Activated CD8-positive, alpha-beta T cell treated with anti-CD3 and anti-CD28 coated beads for 36 hours (primary cell): ENCODE measurements around the gene MTFR1L. TPM values are rescaled to one million over a fixed set of nuclear protein-coding genes. Genes with fewer than 3 reads are reported as not detected.

Experiments
- ATAC-seq: fragments of 200-7000 bp; cut with Tn5 transposase; one replicate; pipeline ENCODE4 v1.10.0; 2021; ENCODE audit warnings: mild to moderate bottlenecking, moderate library complexity
- CTCF ChIA-PET: fragments of 350-600 bp; sonication (Branson Sonifier 250); formaldehyde crosslinking; loops from one replicate; lab custom pipeline; 2021; ENCODE audit warnings: antibody characterized with exemption; lab: Charles Lee
- POLR2A ChIA-PET: fragments of 350-600 bp; sonication (Branson Sonifier 250); formaldehyde crosslinking; loops from one replicate; lab custom pipeline; 2021; ENCODE audit warnings: antibody characterized with exemption; lab: Charles Lee
- DNase-seq: peaks from one replicate; pipeline ENCODE4 v3.0.0-alpha.2; 2020
- H3K27ac Mint-ChIP-seq: one replicate; pipeline ENCODE4 v1.8.0; 2021; ENCODE audit warnings: mild to moderate bottlenecking, mixed read lengths
- H3K27me3 Mint-ChIP-seq: one replicate; pipeline ENCODE4 v1.8.0; 2021; ENCODE audit warnings: mixed read lengths
- H3K36me3 Mint-ChIP-seq: one replicate; pipeline ENCODE4 v1.8.0; 2021; ENCODE audit warnings: low read depth, mixed read lengths
- H3K4me1 Mint-ChIP-seq: one replicate; pipeline ENCODE4 v1.8.0; 2021; ENCODE audit warnings: low read depth, mixed read lengths
- H3K4me3 Mint-ChIP-seq: one replicate; pipeline ENCODE4 v1.8.0; 2021; ENCODE audit warnings: mild to moderate bottlenecking, moderate library complexity, mixed read lengths
- H3K9me3 Mint-ChIP-seq: one replicate; pipeline ENCODE4 v1.8.0; 2021; ENCODE audit warnings: mixed read lengths
- intact Hi-C: fragments of 100-400 bp; cut with micrococcal nuclease; formaldehyde crosslinking; loops from one replicate; pipeline ENCODE4 v1.10.0; 2022
- total RNA-seq, 2 experiments: library from RNA; stranded (reverse); gene quantifications; one replicate each; pipeline ENCODE4 v1.2.3, GENCODE V29; 2021
- TF ChIP-seq, protein P1 (sequence below): fragments of 200-600 bp; IDR thresholded peaks from one replicate; pipeline ENCODE4 v1.8.0; 2022; ENCODE audit warnings: antibody characterized with exemption, mild to moderate bottlenecking

MTFR1L gene
- total RNA-seq, 2 experiments from 2014 or later = 25.6 to 27.4 TPM

DNA sequence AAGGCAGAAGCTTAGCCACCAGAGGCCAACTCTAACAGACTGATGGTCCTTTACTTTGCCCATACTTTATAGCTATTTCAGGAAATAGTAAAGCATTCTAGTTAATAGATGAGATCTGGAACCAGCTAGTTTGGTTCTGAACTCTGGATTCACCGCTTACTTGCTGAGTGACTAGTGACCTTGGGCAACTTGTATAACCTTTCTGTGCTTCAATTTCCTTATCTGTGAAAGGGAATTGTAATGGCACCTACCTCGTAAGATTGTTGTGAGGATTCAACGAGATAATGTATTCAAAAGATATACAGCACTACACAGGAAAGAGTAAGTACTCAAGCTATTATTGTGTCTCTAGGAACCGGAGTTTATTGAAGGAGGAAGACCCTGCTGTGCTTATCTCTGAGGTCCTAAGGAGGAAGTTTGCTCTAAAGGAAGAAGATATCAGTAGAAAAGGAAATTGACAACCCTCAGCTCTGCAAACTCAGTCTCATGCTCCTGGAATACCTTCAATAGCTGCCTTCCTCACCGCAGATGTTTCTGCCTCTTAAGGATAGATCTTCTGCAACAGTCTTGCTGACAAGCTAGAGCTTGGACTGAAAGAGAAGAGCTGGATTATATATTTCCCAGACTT, 11.9 kb downstream of the MTFR1L start:
- H3K4me3 Mint-ChIP-seq = no peak overlapping the region
- H3K4me1 Mint-ChIP-seq = peaks cover 5% of the 10 kb centered on the region
- peaks cover 53% of the 10 kb centered on the region for H3K36me3 Mint-ChIP-seq
- intact Hi-C loops = no loop called here
- CTCF ChIA-PET = interaction anchor here (1.5 to 3.6 kb wide), 2 partner anchors 11 to 166 kb away, joined by 4 to 18 read pairs; partner anchors contain the start of genes MTFR1L and PAFAH2
- H3K27me3 Mint-ChIP-seq = no peaks in the 10 kb centered on the region
- ATAC-seq (no peak), DNase-seq (no peak)
- no peak overlapping the region for H3K27ac Mint-ChIP-seq
- TF ChIP-seq, protein P1, sequence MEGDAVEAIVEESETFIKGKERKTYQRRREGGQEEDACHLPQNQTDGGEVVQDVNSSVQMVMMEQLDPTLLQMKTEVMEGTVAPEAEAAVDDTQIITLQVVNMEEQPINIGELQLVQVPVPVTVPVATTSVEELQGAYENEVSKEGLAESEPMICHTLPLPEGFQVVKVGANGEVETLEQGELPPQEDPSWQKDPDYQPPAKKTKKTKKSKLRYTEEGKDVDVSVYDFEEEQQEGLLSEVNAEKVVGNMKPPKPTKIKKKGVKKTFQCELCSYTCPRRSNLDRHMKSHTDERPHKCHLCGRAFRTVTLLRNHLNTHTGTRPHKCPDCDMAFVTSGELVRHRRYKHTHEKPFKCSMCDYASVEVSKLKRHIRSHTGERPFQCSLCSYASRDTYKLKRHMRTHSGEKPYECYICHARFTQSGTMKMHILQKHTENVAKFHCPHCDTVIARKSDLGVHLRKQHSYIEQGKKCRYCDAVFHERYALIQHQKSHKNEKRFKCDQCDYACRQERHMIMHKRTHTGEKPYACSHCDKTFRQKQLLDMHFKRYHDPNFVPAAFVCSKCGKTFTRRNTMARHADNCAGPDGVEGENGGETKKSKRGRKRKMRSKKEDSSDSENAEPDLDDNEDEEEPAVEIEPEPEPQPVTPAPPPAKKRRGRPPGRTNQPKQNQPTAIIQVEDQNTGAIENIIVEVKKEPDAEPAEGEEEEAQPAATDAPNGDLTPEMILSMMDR = no peak
- H3K9me3 Mint-ChIP-seq = no peaks in the 10 kb centered on the region
- POLR2A ChIA-PET = interaction anchor here (0.6 to 4.4 kb wide), 5 partner anchors 8 to 276 kb away, joined by 3 to 23 read pairs (median 3); partner anchors contain the start of gene MTFR1L

DNA sequence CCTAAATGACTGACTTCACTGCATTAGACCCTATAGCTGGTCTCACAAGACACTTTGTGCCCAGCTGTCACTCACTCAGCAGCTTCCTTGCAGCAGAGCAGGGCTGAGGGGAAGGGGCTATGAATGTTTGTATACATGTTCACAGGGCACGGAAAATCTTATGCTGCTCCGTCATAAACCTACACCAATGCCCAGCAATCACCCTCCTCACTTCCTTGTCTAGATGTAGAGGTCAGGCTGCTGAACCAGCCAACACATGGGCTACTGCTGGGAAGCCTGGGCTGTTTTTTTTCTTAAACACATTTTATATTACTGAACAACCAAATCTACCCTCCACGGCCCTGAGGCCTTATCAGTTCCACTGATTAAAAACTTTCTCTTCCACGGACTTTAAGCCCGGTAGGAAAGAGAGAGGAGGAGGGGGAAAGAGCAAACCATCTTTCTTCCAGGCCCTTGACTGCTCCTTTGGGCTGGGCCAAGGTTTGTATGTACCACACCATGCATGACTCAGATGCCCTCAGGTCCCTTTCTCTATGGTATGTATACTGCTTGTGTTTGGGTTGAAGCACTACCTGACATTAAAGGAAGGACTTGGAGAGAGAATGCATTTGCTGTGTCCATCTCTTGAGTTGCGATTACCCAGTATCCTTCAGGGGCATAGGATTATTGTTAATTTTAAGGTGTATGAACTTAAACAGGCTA, 12.7 kb downstream of the MTFR1L start:
- no peaks in the 10 kb centered on the region for H3K27me3 Mint-ChIP-seq
- TF ChIP-seq, protein P1 = no peak
- H3K27ac Mint-ChIP-seq = no peak overlapping the region
- peaks cover 54% of the 10 kb centered on the region for H3K36me3 Mint-ChIP-seq
- no peaks in the 10 kb centered on the region for H3K9me3 Mint-ChIP-seq
- H3K4me1 Mint-ChIP-seq = peaks cover 5% of the 10 kb centered on the region
- H3K4me3 Mint-ChIP-seq = no peak overlapping the region
- ChIA-PET CTCF (interaction anchor here (1.2 to 3.6 kb wide), 3 partner anchors 12 to 260 kb away, joined by 3 to 18 read pairs (median 4); partner anchors contain the start of genes MTFR1L and PAFAH2), POLR2A (interaction anchor here (1.2 to 4.4 kb wide), 2 partner anchors 9 to 12 kb away, joined by 3 to 23 read pairs; partner anchors contain the start of gene MTFR1L)
- DNase-seq (no peak), ATAC-seq (no peak)
- intact Hi-C loops = no loop called here

GRCh38 chr1:25833158-25833557, 13.4 kb downstream of the MTFR1L start:
- POLR2A ChIA-PET = no interaction called here
- Mint-ChIP-seq H3K9me3 (no peaks in the 10 kb centered on the region), H3K4me1 (peaks cover 5% of the 10 kb centered on the region), H3K27me3 (no peaks in the 10 kb centered on the region), H3K27ac (no peak overlapping the region), H3K36me3 (peaks cover 50% of the 10 kb centered on the region), H3K4me3 (no peak overlapping the region)
- DNase-seq (no peak), ATAC-seq (no peak)
- TF ChIP-seq, protein P1 = no peak
- CTCF ChIA-PET = interaction anchor here (1.2 kb wide), 1 partner anchor 261 kb away, joined by 3 read pairs; no protein-coding TSS in a partner anchor
- intact Hi-C loops = no loop called here

GRCh38 chr1:25834894-25835293, 15.1 kb downstream of the MTFR1L start:
- no peak overlapping the region for H3K27ac Mint-ChIP-seq
- no peak for DNase-seq
- TF ChIP-seq, protein P1 = no peak
- ChIA-PET CTCF (interaction anchor here (0.9 to 1.5 kb wide), 3 partner anchors 62 to 348 kb away, joined by 3 to 5 read pairs (median 3); no protein-coding TSS in a partner anchor), POLR2A (interaction anchor here (0.6 kb wide), 1 partner anchor 248 kb away, joined by 3 read pairs; no protein-coding TSS in a partner anchor)
- peaks cover 42% of the 10 kb centered on the region for H3K36me3 Mint-ChIP-seq
- no peaks in the 10 kb centered on the region for H3K27me3 Mint-ChIP-seq
- ATAC-seq = no peak
- peaks cover 5% of the 10 kb centered on the region for H3K4me1 Mint-ChIP-seq
- no peak overlapping the region for H3K4me3 Mint-ChIP-seq
- intact Hi-C loops = no loop called here
- H3K9me3 Mint-ChIP-seq = peaks cover under 1% of the 10 kb centered on the region
